Sigmoid colon (tissue), 4 donors: ENCODE data around the gene ANTXR1.
A peak's percentile ranks its signal among the peaks of the same experiment; 100 is the strongest.

Source experiments
- POLR2A ChIP-seq, 2 donors: fragments of 450-650 bp; IDR thresholded peaks; one replicate each; pipeline ENCODE4 v1.6.1; 2016; ENCODE audit warnings: antibody characterized with exemption in 2 of 2, mild to moderate bottlenecking in 2 of 2, moderate library complexity in 2 of 2
- POLR2AphosphoS5 ChIP-seq, 4 donors: sonication (generic); formaldehyde crosslinking; IDR thresholded peaks; one replicate each; pipeline ENCODE4 v1.6.1; 2017; ENCODE audit warnings: antibody characterized with exemption in 4 of 4
- TF ChIP-seq, protein P1 (sequence below), 4 experiments: fragments of 450-650 bp in 3 of 4; fragments of 200-600 bp in 1 of 4; IDR thresholded peaks; one replicate each; pipeline ENCODE4 v1.5.1; 2016 to 2019; ENCODE audit warnings: antibody characterized with exemption in 4 of 4, mild to moderate bottlenecking in 3 of 4, moderate library complexity in 2 of 4

DNA sequence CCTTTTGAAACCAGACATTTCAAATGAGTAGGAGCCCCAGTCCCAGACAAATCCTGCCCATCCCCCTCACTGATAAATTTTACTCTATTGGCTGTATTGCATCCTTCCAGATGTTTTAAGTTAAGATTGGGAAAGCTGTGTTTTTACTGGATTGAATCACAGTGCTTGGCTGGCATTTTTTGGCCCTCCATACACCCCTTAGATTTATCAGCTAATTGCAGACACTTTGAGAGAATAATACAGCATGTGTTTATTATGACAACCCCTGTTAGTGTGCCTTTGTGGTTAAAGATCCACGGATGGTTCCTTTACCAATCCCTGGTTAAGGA is 74.9 kb downstream of the ANTXR1 start:
- TF ChIP-seq, protein P1, sequence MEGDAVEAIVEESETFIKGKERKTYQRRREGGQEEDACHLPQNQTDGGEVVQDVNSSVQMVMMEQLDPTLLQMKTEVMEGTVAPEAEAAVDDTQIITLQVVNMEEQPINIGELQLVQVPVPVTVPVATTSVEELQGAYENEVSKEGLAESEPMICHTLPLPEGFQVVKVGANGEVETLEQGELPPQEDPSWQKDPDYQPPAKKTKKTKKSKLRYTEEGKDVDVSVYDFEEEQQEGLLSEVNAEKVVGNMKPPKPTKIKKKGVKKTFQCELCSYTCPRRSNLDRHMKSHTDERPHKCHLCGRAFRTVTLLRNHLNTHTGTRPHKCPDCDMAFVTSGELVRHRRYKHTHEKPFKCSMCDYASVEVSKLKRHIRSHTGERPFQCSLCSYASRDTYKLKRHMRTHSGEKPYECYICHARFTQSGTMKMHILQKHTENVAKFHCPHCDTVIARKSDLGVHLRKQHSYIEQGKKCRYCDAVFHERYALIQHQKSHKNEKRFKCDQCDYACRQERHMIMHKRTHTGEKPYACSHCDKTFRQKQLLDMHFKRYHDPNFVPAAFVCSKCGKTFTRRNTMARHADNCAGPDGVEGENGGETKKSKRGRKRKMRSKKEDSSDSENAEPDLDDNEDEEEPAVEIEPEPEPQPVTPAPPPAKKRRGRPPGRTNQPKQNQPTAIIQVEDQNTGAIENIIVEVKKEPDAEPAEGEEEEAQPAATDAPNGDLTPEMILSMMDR (IDR thresholded peaks at IDR 0.05), result no peak
- TF ChIP-seq POLR2AphosphoS5 (IDR thresholded peaks at IDR 0.05), result peak in 1 of 4 donors; percentile 6
- no peak for TF ChIP-seq POLR2A (IDR thresholded peaks at IDR 0.05)
